Stimulated activated CD8-positive, alpha-beta memory T cell treated with anti-CD3 and anti-CD28 coated beads, Interleukin-4, amount 100 ng/mL, for 1 hour (primary cell): ENCODE measurements around the gene AGTPBP1.
"Not testable (repeated sequence)": the region's sequence is repeated elsewhere in the genome, so short reads cannot be mapped to it uniquely, and the experiment has no call there.

Source experiments
- DNase-seq, 2 donors: peaks; one replicate each; pipeline ENCODE4 v3.0.0-alpha.2; 2020; ENCODE audit warnings: low read depth in 2 of 2, low spot score in 1 of 2

AGTPBP1 gene

DNA sequence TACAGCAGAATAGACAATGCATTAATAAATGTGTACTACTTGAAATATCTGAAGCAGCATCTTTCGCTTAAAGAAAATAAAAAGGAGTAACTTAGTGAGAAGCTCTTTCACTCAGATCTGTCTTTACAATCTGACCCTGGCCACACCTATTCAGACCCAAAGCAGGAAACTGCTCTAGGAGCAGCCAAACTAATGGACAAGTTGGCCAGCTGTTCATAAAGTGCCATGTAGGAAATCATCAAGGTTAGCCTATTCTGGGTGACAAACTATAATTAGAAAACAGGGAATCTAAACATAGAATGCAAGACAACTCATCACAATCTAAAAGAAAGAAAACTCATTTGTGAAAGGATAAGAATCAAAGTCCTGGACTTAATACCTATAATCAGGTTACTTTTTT is 101.3 kb downstream of the AGTPBP1 start:
- no peak for DNase-seq

DNA sequence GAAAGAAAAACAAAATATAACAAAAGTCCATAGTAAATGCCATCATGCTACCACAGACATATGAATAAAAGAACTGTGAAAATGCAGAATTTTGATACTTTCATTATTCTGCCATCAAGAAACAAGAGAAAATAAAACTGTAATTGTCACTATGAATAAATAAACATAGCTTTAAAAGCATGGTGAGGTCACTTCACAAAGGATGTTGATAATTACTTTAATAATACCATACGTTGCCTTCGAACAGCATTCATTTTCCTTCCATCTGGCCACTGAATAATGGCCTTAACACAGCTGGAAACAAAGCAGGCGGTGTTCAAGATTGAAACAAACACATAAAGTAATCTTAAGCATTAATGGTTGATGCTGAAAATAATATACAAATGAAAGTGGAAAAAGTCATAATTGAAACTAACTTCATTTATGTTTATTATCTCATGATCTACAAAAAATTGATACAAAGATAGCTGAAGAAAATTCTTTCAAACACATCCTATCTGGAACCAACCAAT is 102.0 kb downstream of the AGTPBP1 start:
- DNase-seq, result no peak

DNA sequence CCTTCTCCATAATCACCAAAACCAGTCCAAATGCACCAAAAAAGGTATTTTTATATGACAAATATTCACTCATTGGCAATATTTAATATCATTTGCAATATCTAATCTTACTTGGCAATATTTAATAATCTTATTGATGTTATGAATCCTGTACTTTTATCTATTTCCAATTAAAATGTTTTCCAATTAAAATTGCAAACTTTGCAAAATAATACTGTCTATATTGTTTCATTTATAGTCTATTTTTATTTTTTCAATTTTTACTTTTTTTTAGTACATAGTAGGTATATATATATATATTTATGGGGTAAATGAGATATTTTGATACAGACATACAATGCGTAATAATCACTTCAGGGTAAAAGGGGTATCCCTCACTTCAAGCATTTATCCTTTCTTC is 109.9 kb downstream of the AGTPBP1 start:
- no peak for DNase-seq

DNA sequence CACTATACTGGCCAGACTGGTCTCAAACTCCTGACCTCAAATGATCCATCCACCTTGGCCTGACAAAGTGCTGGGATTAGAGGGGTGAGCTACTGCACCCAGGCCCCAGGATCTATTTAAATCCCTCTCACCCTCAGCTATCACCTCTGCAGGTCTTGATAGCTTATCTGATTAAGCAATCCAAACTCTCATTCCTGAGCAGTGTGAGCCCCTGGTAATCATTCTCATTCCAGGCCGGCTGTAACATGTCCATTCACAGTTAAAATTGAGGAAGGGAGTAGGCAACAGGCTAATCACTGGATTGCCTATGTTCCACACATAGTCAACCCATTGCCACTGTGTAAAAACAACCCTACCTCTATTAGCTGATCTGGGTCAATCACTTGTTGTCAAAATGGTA is 111.1 kb downstream of the AGTPBP1 start:
- DNase-seq, result no peak

DNA sequence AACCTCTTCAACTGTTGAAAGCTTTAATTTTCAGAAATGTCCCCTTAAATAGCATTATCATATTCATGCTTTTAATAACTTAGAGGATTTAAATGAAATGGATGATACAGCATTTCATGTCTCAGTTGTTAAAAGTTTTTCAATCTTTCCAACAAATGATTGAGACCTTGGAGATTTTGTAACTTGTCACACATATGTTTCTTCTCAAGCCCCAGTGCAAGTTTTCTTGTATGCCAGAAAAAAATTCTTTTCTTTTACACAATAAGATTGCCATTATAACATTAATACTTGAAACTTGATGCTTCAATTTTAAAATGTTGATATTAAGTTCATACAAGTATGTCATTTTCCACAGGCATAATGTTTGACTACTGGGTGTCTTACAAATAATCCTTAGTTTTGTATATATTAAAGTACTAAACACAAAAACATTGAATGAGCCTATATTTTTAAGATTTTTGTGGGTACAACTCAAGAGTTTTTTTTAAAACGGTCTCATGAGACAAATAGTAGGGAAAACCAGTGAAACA is 124.5 kb downstream of the AGTPBP1 start:
- no peak for DNase-seq

DNA sequence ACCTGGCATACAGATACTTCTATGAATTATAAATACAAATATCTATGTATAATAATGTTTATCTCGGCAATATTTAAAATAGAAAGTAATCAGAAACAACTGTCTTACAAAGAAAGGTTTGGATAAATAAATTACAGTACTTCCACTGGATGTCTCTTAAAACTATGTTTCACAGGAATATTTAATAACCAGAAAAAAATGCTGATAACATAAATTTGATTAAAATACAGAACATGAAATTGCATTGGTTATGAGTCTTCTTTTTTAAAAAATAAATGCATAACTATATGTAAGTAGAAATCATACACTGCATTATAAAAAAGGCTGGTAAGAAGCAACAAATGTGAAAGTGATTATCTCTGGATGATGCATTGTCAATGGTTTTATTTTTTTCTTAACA is 126.0 kb downstream of the AGTPBP1 start:
- no peak for DNase-seq

DNA sequence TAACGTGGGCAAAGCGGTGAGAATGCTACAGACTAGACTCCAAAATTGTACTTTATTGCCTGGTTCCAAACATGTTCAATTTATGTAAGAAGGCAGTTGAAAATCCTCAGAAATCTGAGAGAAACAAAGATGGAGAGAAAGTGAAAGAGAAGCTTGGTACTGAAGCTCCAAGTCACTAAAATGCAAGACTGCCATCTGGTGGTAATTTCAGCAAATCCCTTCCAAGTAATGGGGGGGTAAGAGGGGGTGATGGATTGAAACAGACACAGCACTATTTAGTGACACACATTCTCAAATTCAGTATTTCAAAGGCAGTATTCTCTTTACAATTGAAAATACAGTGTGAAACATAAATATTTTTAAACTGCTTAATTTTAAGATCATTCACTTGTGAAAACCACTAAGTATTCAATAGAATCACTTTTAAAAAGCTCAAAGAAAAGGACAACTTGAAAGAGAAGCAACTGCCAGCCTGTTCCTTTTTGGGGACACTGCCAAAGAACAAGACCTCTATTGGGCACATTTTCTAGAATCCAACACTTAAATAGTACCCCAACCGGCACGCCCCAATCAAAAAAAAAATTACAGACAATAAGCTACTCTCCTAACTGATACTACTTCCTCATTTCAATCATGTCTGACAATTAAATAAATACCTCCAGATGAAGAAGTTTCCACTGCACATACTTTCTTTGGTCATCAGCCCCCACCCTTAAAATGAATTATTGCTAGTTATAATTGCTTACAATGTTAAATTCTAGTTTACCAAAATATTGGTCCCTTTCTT is 131.5 kb downstream of the AGTPBP1 start:
- DNase-seq, result no peak

DNA sequence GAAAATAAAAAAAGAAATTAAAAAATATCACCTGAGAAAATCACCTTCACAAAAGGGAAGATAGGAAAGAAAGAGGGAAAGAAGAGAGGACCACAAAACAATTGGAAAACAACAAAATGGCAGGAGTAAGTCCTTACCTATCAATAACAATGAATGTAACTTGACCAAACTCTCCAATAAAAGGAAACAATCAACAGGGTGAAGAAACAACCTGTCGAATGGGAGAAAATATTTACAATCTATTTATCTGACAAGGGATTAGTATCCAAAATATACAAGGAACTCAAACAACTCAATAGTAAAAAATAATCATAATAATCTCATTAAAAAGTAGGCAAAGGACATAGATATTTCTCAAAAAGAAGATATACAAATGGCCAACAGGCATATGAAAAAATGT is 135.8 kb downstream of the AGTPBP1 start:
- no peak for DNase-seq

DNA sequence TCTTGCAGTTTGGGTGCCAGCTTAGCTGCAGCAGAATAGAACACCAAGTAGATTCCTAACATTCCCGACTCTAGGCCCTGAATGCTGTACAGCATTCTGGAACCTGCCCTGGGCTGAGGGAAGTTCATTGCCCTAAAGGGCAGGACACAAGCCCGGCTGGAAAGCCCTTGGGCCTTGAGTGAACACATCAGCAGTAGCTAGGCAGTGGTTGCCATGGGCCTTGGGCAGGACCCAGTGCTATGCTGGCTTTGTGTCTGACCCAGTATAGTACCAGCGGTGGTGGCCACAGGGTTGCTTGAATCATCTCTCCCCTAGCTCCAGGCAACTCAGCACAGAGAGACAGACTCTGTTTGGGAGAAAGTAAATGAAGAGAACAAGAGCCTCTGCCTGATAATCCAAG is 137.8 kb downstream of the AGTPBP1 start:
- DNase-seq, result no peak

DNA sequence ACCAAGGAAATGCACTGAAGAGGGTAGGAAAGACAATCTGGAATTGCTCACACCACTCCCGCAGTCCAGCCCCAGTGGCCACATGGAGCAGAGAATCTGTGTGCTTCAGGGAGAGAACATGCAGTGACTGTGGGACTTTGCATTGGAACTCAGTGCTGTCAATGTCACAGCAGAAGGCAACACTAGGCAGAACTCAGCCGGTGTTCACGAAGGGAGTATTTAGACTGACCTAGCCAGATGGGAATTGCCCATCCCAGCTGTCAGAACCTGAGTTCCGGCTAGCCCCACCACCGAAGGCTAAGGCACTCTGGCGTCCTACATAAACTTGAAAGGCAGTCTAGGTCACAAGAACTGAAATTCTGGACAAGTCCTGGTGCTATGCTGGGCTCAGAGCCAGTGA is 139.0 kb downstream of the AGTPBP1 start:
- DNase-seq, result no peak

DNA sequence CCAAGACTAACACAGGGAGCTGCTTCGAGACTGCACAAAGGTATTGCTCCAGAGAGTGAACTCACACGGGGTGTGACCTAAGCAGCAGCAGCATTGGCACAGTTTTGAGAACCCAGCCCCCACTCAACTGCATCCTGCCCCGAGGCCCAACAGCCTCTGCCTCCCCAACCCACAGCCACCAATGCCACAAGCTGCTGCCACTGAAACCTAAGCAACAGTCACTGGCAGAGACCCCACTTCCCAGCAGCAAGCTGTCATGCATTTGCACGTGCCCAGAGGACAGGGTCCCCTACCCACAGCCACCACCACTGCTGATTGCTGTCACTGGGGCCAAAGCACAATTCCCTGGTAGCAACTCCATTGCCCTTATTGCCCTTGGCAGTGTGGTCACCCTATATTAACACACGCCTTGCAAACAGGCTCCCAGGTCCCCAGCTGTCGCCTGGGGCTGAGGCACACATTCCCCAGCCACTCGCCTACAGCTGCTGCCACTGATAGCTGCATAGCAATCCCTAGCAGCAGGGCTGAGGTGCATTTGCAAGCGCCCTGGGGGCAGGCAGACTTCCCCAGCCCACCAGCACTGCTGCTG is 141.0 kb downstream of the AGTPBP1 start:
- no peak for DNase-seq

DNA sequence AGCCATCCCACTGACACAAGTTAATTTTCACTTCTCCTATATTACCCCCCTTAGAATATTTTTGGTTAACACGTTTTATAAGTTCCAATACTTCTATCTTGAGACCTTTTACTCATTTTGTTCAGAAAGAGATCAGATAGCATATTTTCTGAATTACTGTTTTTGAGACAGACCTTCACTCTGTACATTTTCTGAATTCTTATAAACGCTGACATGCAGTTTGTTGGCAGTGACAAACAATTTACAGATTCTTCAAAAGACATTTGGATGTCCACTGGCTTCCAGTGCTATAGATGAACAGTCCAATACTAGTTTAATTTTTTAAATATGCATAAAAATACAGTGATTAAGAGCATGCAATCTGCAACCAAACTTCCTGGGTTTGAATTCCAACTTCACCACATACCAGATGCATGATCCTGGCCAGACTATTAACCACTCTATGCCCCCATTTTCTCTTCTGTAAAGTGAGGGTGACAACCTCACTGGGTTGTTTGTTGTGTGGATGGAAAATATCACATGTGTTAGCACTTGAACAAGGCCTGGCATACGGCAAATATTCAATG is 142.1 kb downstream of the AGTPBP1 start:
- DNase-seq, result no peak

DNA sequence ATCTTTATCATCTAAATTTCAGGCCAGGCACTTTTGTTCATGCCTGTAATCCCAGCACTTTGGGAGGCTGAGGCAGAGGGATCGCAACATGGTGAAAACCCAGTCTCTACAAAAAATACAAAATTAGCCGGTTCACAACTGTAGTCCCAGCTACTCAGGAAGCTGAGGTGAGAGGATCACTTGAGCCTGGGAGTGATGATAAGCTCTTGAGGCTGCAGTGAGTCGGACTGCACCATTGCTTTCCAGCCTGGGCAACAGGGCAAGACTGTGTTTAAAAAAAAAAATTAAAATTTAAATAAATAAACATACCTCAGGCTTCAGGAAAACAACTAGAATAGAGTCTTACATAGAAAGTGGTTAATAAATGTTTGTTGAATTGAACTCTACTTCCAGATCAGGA is 147.4 kb downstream of the AGTPBP1 start:
- no peak for DNase-seq

DNA sequence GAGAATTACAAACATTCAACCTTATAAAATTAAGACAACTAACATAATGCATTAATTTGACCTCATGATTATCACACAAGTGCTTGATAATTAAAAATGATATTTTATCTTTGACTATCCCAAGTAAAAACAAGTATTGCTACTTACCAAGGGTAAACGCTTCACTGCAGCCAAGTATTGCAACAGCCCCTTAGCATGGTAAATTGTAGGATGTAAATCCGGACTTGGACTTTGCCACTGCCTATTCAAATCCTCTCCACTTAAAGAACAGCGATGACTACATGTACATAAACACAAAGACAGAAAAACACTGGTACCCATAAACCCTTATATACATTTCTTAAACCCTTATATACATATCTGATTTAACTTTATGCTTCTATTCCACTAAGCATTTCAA is 155.1 kb downstream of the AGTPBP1 start:
- no peak for DNase-seq

DNA sequence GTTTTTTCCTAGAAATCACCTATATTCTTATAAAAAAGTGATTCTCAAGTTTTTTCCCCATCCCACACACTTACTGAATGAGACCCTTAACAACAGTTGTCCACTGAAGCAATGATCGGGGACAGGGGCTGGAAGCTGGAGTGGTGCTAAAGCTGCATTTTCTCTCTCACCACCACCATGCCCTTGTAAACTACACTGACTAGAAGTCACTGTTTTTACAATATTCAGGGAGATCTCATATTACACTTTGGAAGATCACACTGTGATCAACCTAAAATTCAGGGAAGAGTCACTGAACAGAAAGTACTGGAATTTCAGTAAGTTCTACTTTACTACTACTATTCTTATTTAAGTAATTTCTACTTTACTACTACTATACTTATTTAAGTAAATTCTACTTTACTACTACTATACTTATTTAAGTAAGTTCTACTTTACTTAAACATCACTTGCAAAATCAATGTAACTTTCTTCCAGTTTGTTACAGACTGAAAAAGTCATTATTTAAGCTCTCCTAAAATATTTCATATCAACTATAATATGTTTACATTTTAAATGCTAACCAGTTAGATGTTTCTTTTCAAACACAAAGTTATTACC is 164.3 kb downstream of the AGTPBP1 start:
- no peak for DNase-seq

DNA sequence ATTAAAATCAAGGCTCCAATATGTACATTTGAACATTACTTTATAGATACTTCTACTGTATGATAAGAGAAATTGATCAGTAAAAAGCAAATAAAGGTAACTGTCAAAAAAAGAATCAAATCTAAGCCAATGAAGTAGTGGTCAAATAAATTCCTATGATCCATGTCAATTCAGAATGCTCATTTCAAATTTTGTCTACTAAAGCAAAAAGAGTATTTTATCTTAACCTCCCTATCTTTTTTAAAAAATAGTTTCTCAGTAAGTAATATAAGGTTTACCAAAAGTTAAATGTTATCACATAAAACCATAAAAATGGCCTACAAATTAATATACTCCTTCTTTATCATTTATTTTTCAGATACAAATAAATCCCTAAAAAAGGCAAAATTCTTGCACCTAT is 165.9 kb downstream of the AGTPBP1 start:
- no peak for DNase-seq

DNA sequence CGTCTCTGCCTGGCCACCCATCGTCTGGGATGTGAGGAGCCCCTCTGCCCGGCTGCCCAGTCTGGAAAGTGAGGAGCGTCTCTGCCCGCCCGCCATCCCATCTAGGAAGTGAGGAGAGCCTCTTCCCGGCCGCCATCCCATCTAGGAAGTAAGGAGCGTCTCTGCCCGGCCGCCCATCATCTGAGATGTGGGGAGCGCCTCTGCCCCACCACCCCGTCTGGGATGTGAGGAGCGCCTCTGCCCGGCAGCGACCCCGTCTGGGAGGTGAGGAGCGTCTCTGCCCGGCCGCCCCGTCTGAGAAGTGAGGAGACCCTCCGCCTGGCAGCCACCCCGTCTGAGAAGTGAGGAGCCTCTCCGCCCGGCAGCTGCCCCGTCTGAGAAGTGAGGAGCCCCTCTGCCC is 168.2 kb downstream of the AGTPBP1 start:
- not testable (repeated sequence) for DNase-seq

DNA sequence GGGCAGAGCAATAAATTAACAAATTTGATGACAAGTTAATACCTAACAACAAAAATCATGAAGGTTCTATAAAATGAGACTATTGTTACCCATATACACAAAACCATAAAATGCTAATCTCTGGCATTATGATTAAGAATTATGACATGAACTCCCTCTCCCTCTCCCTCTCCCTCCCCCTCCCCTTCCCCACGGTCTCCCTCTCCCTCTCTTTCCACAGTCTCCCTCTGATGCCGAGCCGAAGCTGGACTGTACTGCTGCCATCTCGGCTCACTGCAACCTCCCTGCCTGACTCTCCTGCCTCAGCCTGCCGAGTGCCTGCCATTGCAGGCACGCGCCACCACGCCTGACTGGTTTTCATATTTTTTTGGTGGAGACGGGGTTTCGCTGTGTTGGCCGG is 168.8 kb downstream of the AGTPBP1 start:
- not testable (repeated sequence) for DNase-seq

DNA sequence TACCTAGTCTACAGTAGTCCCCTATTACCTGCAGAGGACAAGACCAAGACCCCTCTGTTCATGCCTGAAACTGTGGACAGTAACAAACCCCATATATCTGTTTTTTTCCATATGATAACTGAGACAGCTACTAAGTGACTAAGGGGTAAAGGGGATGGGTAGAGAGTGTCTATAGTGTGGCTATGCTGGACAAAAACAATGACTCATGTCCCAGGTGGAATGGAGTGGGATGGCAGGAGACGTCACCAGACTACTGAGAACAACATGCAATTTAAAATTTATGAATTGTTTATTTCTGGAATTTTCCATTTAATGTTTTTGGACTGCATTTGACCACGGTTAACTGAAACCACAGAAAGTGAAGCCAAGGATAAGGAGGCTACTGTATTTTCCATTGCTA is 171.8 kb downstream of the AGTPBP1 start:
- no peak for DNase-seq

DNA sequence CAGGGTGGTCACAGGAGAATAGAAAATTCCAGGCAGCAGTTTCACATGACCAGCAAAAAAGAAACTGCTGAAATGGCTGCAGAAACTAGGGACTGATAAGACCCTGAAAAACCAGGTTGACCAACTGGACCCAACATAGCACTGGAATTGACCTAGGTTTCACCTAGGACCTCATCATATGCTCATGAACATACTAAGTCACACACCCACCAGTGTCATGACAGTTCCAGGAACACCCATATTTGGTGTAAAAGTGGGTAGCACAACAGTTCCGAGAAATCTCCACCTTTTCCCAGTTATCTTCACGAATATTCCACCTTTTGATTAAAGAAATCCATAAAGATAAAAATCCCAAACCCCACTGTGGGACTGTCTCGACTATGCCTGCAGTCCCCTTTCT is 182.2 kb downstream of the AGTPBP1 start:
- DNase-seq, result no peak

DNA sequence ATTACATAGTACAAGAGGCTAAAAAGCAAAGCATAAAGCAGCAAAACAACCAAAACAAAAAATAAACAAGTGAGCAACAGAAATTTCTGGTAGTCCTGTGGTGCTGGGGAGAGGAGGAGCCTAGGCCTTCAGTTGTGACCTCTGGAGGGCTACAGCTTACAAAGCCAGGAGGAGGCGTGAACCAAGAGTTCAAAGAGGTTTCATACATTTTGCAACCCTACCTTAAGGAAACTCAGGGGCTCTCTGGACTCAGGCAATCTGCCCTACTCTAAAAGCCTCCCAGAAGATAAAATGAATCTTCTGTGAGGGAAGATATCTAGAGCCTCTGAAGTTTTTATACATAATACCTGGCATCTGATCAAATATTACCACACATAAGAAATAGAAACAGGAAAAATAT is 187.4 kb downstream of the AGTPBP1 start:
- DNase-seq, result no peak

DNA sequence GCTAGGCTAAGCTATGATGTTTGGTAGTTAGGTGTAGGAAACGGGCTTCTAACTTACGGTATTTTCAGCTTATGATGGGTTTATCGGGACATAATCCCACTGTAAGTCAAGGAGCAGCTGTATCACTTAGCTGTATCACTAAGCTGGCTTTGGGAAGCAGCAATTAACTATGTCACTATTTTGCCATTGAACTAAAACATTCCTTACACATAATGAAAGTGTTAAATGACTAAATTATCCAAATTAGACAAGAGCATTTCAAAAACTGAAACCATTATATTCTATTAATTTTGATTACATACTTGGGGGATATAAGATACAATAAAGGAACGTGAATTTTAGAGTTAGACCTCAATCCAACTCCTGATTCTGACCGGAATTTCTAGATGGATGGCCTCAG is 188.3 kb downstream of the AGTPBP1 start:
- no peak for DNase-seq
